Measurements from ENCODE around the gene REEP6.
"Not testable (repeated sequence)": the region's sequence is repeated elsewhere in the genome, so short reads cannot be mapped to it uniquely, and the experiment has no call there.

The REEP6 gene

DNA sequence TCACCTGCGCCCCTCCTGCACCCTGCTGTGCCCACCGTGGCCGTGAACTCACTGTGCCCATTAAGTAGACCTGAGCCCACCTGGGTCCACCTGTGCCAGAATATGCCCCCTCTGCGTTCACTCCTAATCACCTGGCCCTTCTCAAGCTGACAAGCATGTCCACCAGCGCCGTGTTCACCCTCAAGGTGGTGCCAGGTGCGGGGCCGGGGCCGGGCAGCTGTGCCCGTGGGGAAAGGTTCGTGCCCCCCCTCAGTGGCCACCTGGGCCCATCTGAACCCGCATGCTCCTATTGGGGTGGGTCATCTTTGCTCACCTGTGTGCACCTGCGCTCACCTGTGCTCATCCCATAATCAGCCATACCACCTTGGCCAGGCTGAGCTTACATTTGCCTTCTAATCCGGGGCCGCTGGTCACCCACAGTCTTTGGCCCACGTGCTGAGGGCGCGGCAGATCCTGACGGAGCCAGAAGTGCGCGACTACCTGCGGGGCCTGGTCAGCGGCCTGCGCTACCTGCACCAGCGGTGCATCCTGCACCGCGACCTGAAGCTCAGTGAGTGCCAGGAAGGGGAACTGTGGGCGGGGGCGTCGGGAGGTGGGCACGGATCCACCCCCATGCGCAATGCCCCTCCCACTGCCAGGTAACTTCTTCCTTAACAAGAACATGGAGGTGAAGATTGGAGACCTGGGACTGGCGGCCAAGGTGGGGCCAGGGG is 35.2 kb downstream of the REEP6 start:
- DNase-seq = no peak

- no peak for DNase-seq
Measured at GRCh38 chr19:1526979-1527649, 36.1 kb downstream of the REEP6 start.

DNA sequence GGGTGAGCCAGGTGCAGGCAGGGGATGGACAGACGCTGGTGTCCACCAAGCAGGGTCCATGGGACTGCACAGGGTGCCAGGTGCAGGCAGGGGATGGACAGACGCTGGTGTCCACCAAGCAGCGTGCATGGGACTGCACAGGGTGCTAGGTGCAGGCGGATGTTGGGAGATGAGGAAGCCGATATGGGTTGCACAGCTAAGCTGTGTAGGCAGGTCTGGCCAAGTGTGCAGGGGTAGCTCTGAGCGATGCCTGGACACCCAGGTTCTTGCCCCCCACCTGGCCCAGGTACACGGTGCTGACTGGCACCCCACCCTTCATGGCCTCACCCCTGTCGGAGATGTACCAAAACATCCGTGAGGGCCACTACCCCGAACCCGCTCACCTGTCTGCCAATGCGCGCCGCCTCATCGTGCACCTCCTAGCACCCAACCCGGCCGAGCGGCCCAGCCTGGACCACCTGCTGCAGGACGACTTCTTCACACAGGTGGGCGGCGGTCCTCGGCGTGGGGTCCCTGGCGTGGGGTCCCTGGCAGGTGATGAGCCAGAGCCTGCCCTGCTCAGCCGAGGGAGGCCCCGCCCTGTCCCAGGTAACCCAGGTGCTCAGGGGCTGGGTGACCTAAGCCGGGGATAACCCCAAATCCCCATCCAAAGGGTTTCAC is 36.8 kb downstream of the REEP6 start:
- DNase-seq = no peak

- no peak for DNase-seq
Measured at GRCh38 chr19:1528596-1529429, 37.8 kb downstream of the REEP6 start.

- DNase-seq = no peak
Measured at GRCh38 chr19:1529430-1529816, 38.4 kb downstream of the REEP6 start.

DNA sequence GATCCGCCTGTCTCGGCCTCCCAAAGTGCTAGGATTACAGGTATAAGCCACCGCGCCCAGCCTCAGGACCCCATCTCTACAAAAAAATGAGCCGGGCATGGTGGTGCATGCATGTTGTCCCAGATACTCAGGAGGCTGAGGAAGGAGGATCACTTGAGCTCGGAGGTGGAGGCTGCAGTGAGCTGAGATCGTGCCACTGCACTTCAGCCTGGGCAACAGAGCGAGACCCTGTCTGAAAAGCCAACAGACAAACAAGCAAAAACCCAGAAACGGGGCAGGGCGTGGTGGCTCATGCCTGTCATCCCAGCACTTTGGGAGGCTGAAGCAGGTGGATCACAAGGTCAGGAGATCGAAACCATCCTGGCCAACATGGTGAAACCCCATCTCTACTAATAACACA is 39.9 kb downstream of the REEP6 start:
- DNase-seq = not testable (repeated sequence)

DNA sequence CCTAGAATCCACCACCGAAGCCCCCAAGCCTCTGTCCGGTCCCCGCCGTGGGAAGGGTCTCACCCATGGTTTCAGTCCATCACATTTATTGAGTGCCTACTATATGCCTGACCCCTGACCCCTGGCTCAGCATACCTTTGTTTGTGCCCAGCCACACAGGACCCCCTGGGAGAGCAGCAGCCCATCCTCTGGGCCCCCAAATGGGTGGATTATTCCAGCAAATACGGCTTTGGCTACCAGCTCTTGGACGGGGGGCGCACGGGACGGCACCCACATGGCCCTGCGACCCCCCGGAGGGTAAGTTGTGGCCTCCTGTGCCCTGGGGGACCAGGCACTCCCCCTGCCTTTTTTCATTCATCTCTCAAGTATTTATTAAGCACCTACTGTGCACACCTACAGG is 40.6 kb downstream of the REEP6 start:
- DNase-seq = no peak

DNA sequence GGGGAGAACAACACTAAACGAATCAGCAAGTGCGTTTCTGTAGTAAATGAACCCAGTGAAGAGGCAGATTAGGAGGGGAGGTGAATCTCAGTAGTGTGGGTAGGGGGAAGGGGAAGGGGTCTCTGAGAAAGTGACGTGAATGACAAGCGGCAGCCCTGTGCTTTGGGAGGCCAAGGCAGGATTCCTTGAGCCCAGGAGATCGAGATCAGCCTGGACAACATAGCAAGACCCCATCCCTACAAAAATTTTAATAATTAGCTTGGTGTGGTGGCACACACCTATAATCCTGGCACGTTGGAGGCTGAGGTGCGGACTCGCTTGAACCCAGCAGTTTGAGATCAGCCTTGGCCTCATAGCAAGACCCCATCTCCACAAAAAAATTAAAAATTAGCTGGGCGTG is 41.0 kb downstream of the REEP6 start:
- no peak for DNase-seq

DNA sequence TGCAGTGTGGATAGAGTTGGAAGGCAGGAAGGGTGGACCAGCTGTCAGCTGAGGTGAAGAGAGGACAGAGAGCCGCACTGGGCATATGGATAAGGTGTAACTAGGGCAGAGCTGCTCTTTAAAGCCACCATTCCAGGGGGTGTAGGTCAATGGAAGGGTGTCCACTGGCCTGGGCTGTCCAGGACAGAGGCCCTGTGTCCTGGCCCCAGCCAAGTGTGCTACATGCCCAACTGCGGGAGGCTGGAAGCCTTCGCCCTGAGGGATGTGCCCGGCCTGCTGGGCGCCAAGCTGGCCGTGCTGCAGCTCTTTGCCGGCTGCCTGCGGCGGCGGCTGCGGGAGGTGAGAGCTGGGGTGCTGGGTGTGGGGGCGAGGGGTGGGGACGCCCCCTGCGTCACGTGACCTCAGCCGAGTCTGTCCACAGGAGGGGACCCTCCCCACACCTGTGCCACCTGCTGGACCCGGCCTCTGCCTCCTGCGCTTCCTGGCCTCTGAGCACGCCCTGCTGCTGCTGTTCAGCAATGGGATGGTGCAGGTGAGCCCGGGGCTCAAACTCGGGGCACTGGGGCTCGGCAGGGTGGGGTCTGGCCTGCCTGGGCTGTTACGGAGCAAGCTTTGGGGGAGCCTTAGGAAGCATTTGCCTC is 42.6 kb downstream of the REEP6 start:
- DNase-seq = no peak

DNA sequence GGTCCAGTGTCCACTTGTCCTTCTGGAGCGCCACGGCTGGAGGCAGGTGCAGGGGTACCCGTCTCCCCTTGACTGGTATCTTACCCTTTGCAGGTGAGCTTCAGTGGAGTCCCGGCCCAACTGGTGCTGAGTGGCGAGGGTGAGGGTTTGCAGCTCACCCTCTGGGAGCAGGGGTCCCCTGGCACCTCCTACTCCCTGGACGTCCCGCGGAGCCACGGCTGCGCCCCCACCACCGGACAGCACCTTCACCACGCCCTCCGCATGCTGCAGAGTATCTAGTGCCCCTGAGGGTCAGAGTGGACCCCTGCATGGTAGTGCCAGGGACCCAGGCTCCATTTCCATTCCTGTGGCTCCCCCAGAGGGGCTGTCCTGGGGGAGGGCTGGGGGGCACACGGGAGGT is 44.0 kb downstream of the REEP6 start:
- no peak for DNase-seq

DNA sequence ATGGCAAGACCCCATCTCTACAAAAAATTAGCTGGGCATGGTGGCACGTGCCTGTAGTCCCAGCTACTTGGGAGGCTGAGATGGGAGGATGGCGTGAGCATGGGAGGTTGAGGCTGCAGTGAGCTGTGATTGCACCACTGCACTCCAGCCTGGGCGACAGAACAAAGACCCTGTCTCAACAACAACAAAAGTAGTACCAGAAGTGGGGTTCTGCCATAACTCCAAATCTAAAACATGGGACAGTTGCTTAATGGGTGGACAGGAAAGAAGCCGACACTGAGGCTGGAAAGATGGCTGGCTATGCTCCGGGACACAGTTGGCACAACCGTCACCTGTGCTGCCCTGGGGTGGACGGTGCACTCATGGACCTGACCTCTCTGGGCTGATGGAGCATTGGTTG is 44.7 kb downstream of the REEP6 start:
- DNase-seq = not testable (repeated sequence)

- DNase-seq = no peak
Measured at GRCh38 chr19:1538978-1539377, 48.0 kb downstream of the REEP6 start.

- DNase-seq = not testable (repeated sequence)
Measured at GRCh38 chr19:1539749-1540148, 48.8 kb downstream of the REEP6 start.

DNA sequence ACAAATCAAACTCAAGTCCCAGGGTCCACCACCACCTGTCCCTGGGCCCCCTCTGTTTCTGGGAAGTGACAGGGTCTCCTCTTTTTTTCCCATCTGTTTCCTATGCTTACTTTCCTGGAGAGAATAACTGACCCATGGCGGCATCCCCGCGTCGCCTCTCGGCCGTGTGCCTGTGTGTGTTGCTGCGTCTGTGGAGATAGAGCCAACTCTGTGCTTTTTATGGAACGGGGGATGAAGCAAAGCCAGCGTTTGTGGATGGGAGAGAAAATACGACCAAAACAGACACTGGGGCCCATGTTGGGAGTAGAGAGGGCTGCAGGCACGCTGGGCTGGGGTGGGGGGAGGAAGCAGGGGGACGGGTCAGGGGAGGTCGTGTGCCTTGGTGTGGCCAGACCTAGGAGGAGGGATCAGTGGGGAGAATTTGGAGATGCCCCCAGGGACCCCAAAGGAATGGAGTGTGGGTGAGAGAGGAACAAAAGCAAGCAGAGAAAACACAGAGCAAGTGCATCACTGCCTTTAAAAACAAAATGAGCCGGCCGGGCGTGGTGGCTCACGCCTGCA is 49.5 kb downstream of the REEP6 start:
- no peak for DNase-seq

Data from fibroblast of skin of right biceps (primary cell).